ENCODE results near the gene FAM3A.

Gene FAM3A

DNA sequence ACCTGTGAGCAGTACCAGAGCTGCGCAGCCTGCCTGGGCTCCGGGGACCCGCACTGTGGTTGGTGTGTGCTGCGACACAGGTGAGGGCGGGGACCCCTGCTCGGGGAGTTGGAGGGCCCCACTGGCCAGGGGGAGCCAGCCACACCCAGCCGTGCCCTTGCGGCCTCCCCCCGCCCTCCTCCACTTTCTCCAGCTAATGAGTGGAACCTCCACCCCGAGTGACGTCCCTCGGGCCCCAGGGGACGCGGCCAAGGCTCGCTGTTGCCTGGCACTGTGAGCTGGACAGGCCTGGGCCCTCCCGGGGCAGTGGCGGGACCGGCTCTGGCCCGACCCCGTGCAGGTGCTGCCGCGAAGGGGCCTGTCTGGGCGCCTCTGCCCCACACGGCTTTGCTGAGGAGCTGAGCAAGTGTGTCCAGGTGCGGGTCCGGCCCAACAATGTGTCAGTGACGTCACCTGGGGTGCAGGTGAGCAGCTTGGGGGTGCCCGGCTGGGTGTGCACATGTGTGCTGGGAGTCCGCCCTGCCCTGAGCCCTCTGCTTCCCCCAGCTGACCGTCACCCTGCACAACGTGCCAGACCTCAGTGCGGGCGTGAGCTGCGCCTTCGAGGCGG, 52.3 kb downstream of the FAM3A start:
- H3K4me3 ChIP-seq (ENCODE audit: low read length, poor library complexity, severe bottlenecking) = no peak overlapping the region
- no peak overlapping the region for H3K9ac ChIP-seq (ENCODE audit: low read depth, low read length, poor library complexity, severe bottlenecking)
- H3K4me1 ChIP-seq (ENCODE audit: insufficient read depth, low read length, poor library complexity, severe bottlenecking) = no peaks in the 10 kb centered on the region
- H3K36me3 ChIP-seq (ENCODE audit: insufficient read depth, low read length) = no peaks in the 10 kb centered on the region; the same call in 1 of the 2 replicates
- no peaks in the 10 kb centered on the region for H3F3A ChIP-seq (ENCODE audit: low read depth)
- no peaks in the 10 kb centered on the region for H3K27me3 ChIP-seq (ENCODE audit: insufficient read depth, low read length, poor library complexity, severe bottlenecking)
- H4K20me1 ChIP-seq (ENCODE audit: insufficient read depth, low read length, poor library complexity, severe bottlenecking) = no peaks in the 10 kb centered on the region
- TF ChIP-seq, protein P1, sequence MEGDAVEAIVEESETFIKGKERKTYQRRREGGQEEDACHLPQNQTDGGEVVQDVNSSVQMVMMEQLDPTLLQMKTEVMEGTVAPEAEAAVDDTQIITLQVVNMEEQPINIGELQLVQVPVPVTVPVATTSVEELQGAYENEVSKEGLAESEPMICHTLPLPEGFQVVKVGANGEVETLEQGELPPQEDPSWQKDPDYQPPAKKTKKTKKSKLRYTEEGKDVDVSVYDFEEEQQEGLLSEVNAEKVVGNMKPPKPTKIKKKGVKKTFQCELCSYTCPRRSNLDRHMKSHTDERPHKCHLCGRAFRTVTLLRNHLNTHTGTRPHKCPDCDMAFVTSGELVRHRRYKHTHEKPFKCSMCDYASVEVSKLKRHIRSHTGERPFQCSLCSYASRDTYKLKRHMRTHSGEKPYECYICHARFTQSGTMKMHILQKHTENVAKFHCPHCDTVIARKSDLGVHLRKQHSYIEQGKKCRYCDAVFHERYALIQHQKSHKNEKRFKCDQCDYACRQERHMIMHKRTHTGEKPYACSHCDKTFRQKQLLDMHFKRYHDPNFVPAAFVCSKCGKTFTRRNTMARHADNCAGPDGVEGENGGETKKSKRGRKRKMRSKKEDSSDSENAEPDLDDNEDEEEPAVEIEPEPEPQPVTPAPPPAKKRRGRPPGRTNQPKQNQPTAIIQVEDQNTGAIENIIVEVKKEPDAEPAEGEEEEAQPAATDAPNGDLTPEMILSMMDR (conservative IDR thresholded peaks at IDR 0.05; ENCODE audit: low read length) = no peak
- no peak for TF ChIP-seq EZH2phosphoT487 (IDR thresholded peaks at IDR 0.05; ENCODE audit: borderline replicate concordance)
- H3K9me3 ChIP-seq (ENCODE audit: insufficient read depth, low read depth, low read length) = no peaks in the 10 kb centered on the region
- no peak overlapping the region for H3K4me2 ChIP-seq (ENCODE audit: low read depth, low read length, poor library complexity, severe bottlenecking)
- H3K79me2 ChIP-seq (ENCODE audit: insufficient read depth, low read length) = peaks cover 8% of the 10 kb centered on the region; the same call in 1 of the 2 replicates
- no peaks in the 10 kb centered on the region for H3K9me2 ChIP-seq (replicated peaks; ENCODE audit: low read depth, low read length)
- no peak overlapping the region for H2AFZ ChIP-seq (ENCODE audit: low read length)

DNA sequence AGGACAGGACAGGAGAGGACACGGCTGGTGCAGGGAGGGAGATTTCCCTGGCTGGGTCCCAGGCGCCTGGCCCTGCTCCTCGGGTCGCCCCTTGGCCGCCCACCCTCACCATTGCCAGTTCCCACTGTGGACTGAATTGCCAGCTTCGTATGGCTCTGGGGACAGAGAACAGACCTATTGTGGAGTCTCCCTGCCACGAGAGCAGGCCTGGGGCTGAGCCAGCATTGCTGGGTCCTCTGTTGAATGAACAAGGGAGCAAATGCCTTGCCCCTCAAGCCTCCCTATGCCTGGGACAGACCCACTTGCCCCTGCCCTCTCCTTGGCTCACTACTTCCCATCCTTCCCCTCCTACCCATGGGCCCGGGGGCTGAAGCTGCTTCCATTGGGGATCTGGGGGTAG, 53.6 kb downstream of the FAM3A start:
- no peaks in the 10 kb centered on the region for H3F3A ChIP-seq (ENCODE audit: low read depth)
- H2AFZ ChIP-seq (ENCODE audit: low read length) = no peak overlapping the region
- TF ChIP-seq EZH2phosphoT487 (IDR thresholded peaks at IDR 0.05; ENCODE audit: borderline replicate concordance) = no peak
- TF ChIP-seq, protein P1 (conservative IDR thresholded peaks at IDR 0.05; ENCODE audit: low read length) = no peak
- H4K20me1 ChIP-seq (ENCODE audit: insufficient read depth, low read length, poor library complexity, severe bottlenecking) = no peaks in the 10 kb centered on the region
- H3K4me3 ChIP-seq (ENCODE audit: low read length, poor library complexity, severe bottlenecking) = no peak overlapping the region
- no peaks in the 10 kb centered on the region for H3K9me2 ChIP-seq (replicated peaks; ENCODE audit: low read depth, low read length)
- no peaks in the 10 kb centered on the region for H3K36me3 ChIP-seq (ENCODE audit: insufficient read depth, low read length)
- no peaks in the 10 kb centered on the region for H3K27me3 ChIP-seq (ENCODE audit: insufficient read depth, low read length, poor library complexity, severe bottlenecking)
- H3K9ac ChIP-seq (ENCODE audit: low read depth, low read length, poor library complexity, severe bottlenecking) = no peak overlapping the region
- no peaks in the 10 kb centered on the region for H3K9me3 ChIP-seq (ENCODE audit: insufficient read depth, low read depth, low read length)
- no peaks in the 10 kb centered on the region for H3K4me1 ChIP-seq (ENCODE audit: insufficient read depth, low read length, poor library complexity, severe bottlenecking)
- peaks cover 8% of the 10 kb centered on the region; the same call in 1 of the 2 replicates for H3K79me2 ChIP-seq (ENCODE audit: insufficient read depth, low read length)
- no peak overlapping the region for H3K4me2 ChIP-seq (ENCODE audit: low read depth, low read length, poor library complexity, severe bottlenecking)

DNA sequence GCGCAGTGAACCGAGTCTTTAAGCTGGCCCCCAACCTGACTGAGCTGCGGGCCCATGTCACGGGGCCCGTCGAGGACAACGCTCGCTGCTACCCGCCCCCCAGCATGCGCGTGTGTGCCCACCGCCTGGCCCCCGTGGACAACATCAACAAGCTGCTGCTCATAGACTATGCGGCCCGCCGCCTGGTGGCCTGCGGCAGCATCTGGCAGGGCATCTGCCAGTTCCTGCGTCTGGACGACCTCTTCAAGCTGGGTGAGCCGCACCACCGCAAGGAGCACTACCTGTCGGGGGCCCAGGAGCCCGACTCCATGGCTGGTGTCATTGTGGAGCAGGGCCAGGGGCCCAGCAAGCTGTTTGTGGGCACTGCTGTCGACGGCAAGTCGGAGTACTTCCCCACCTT, 55.7 kb downstream of the FAM3A start:
- H3K4me3 ChIP-seq (ENCODE audit: low read length, poor library complexity, severe bottlenecking) = no peak overlapping the region
- H3K9me2 ChIP-seq (replicated peaks; ENCODE audit: low read depth, low read length) = no peaks in the 10 kb centered on the region
- H3K4me1 ChIP-seq (ENCODE audit: insufficient read depth, low read length, poor library complexity, severe bottlenecking) = no peaks in the 10 kb centered on the region
- H3K4me2 ChIP-seq (ENCODE audit: low read depth, low read length, poor library complexity, severe bottlenecking) = no peak overlapping the region
- peaks cover 8% of the 10 kb centered on the region; the same call in 1 of the 2 replicates for H3K79me2 ChIP-seq (ENCODE audit: insufficient read depth, low read length)
- no peak overlapping the region for H2AFZ ChIP-seq (ENCODE audit: low read length)
- no peaks in the 10 kb centered on the region for H3K36me3 ChIP-seq (ENCODE audit: insufficient read depth, low read length)
- no peaks in the 10 kb centered on the region for H3F3A ChIP-seq (ENCODE audit: low read depth)
- no peaks in the 10 kb centered on the region for H3K9me3 ChIP-seq (ENCODE audit: insufficient read depth, low read depth, low read length)
- TF ChIP-seq EZH2phosphoT487 (IDR thresholded peaks at IDR 0.05; ENCODE audit: borderline replicate concordance) = no peak
- TF ChIP-seq, protein P1 (conservative IDR thresholded peaks at IDR 0.05; ENCODE audit: low read length) = no peak
- H3K27me3 ChIP-seq (ENCODE audit: insufficient read depth, low read length, poor library complexity, severe bottlenecking) = no peaks in the 10 kb centered on the region
- no peak overlapping the region for H3K9ac ChIP-seq (ENCODE audit: low read depth, low read length, poor library complexity, severe bottlenecking)
- H4K20me1 ChIP-seq (ENCODE audit: insufficient read depth, low read length, poor library complexity, severe bottlenecking) = no peaks in the 10 kb centered on the region

Measured in Loucy (cell line).